ENCODE data around the gene MANSC1. TPM values are rescaled to one million over a fixed set of nuclear protein-coding genes. Genes with fewer than 3 reads are reported as not detected.

The MANSC1 gene
- polyA plus RNA-seq (2013, experiment 1 of 2): 3.0 TPM
- polyA plus RNA-seq (2013, experiment 2 of 2): 5.7 TPM

DNA sequence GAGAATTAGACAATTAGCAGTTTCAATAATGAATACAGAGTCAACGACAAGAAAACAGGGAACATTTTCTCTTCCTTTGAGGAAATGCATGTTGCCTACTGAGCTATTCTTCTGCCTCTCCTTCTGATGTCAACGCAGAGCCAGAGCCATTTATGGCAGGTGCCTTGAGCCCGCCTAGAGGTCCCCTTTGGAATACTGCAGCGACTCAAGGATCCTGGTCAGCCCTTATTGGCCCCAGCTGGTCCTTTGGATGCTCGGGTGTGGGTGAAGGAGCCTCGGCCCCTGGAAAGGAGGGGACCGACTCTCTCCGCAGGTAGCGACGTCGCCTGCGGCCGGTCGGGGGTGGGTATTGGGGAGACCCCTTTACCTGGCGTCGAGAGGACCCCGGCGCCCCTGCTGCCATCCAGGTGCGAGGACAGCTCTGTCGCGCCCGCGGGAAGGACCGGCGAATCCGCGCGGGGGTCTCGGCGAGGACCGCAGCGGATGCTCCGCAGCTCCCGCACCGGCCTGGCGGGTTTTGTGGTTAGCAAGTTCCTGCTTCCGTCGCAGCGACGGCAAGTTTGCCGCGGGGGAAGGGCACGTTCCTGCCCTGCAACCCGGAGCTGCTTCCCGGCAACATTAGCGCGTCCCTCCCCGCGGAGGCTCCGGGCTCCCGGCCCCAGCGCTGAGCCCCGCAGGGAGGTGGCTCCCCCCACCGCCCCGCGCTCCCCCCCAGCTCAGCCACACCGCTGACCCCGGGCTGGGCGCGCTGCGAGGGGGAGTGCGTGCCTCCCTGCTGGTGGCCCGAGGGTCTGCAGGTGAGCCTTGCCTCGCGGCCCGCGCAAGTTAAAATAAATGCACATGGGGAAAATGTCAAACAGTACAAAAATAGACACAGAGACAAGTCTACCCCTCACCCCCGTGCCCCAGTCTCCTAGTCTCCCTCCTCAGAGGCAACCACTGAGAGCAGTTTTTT is at the start of gene MANSC1:
Gene MANSC1 (minus strand): TSS at position 532 of the 955 bp plus-strand sequence. CDS start 6,928 bp downstream, outside the sequence.
- WGBS: under 1% methylated on average over 68 of the region's 68 CpGs
- H3K27ac ChIP-seq (ENCODE audit: low read depth, low read length): no peak within 1 kb of the TSS
- peak within 1 kb of the TSS; percentile 67 for H3K4me3 ChIP-seq (ENCODE audit: low read length)
- no peaks in the 10 kb centered on the region for H3K36me3 ChIP-seq (ENCODE audit: insufficient read depth, low read length)
- H3K4me1 ChIP-seq (ENCODE audit: insufficient read depth, low read length): peaks cover 20% of the 10 kb centered on the region
- peak within 1 kb of the TSS; percentile 57 for H3K9ac ChIP-seq (ENCODE audit: low read depth, low read length)
- no peaks in the 10 kb centered on the region for H3K9me3 ChIP-seq (ENCODE audit: insufficient read depth, low read depth, low read length)
- peaks cover 10% of the 10 kb centered on the region for H3K27me3 ChIP-seq (ENCODE audit: insufficient read depth, low read length)

DNA sequence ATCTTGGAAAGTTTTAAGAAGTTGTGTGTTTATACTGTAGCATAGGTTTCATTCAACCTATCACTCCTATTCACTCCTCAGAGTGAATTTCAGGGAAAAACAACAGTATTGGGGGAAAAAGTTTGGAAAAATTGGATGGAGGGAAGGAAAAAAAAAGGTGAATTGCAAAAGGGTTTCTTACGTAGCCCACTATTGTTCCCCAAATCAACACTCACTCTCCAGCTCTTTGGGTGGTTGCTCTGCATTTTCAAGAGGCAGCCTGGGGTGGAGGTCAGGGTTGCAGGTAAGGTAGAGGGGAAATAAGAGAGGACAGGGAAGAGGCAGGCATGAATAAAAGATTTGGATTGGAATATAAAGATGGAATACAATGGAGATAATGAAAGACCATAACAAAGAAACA is 49.1 kb upstream of the MANSC1 start:
- Histone ChIP-seq H3K4me3 (ENCODE audit: low read length) (no peak overlapping the region), H3K9me3 (ENCODE audit: insufficient read depth, low read depth, low read length) (no peaks in the 10 kb centered on the region), H3K9ac (ENCODE audit: low read depth, low read length) (no peak overlapping the region), H3K27me3 (ENCODE audit: insufficient read depth, low read length) (no peaks in the 10 kb centered on the region), H3K36me3 (ENCODE audit: insufficient read depth, low read length) (no peaks in the 10 kb centered on the region), H3K27ac (ENCODE audit: low read depth, low read length) (peak overlapping the region; percentile 7; the same call in 1 of the 2 replicates), H3K4me1 (ENCODE audit: insufficient read depth, low read length) (peaks cover 29% of the 10 kb centered on the region)
- WGBS: no CpG with 5 or more reads among the region's 1 CpG

GRCh38 chr12:12398026-12398859 is 48.2 kb upstream of the MANSC1 start:
- WGBS: 83% methylated on average over 7 of the region's 7 CpGs
- H3K9me3 ChIP-seq (ENCODE audit: insufficient read depth, low read depth, low read length): no peaks in the 10 kb centered on the region
- no peaks in the 10 kb centered on the region for H3K36me3 ChIP-seq (ENCODE audit: insufficient read depth, low read length)
- H3K4me1 ChIP-seq (ENCODE audit: insufficient read depth, low read length): peaks cover 27% of the 10 kb centered on the region
- no peak overlapping the region for H3K4me3 ChIP-seq (ENCODE audit: low read length)
- no peaks in the 10 kb centered on the region for H3K27me3 ChIP-seq (ENCODE audit: insufficient read depth, low read length)
- H3K9ac ChIP-seq (ENCODE audit: low read depth, low read length): no peak overlapping the region
- no peak overlapping the region for H3K27ac ChIP-seq (ENCODE audit: low read depth, low read length)

DNA sequence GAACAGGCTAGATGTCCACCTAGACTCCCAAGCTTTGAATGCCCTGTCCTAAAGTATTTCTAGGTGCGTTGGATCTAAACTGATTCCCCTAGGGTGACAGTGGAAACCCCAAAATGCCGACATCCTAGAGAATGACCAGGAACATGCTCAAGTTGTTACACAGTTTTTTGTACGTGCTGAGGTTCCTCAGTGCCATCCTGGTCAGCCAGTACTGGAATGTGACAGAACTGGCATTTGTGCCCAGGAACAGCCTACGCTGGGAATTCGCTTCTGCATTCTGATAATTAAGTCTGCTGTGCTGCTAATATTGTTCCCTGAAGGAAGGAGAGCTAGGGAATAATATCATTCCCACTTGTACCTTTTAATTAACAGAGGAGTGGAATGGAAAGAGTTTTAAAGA is 47.1 kb upstream of the MANSC1 start:
- Histone ChIP-seq H3K27me3 (ENCODE audit: insufficient read depth, low read length) (no peaks in the 10 kb centered on the region), H3K4me1 (ENCODE audit: insufficient read depth, low read length) (peaks cover 27% of the 10 kb centered on the region), H3K9ac (ENCODE audit: low read depth, low read length) (no peak overlapping the region), H3K36me3 (ENCODE audit: insufficient read depth, low read length) (no peaks in the 10 kb centered on the region), H3K9me3 (ENCODE audit: insufficient read depth, low read depth, low read length) (no peaks in the 10 kb centered on the region), H3K4me3 (ENCODE audit: low read length) (no peak overlapping the region), H3K27ac (ENCODE audit: low read depth, low read length) (no peak overlapping the region)
- 95% methylated on average over 5 of the region's 5 CpGs for WGBS

DNA sequence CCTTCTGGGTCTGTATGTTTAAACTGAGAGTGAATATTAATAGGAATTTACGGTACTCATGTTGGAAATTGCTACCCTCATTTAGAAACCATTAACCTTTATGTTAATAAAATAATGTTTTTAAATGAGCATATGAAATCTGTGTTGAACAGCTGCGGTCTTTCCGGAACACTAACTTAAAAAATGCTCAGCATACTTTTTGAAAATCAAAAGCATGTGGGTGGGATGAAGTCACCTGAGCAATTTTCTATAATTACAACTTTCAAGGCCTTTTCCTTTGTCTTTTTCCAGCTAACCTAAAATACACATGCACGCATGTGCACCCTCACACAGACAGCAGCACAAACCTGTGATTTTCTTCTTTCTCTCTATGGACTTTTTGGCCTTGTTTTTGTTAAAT is 46.7 kb upstream of the MANSC1 start:
- H3K4me3 ChIP-seq (ENCODE audit: low read length): no peak overlapping the region
- H3K4me1 ChIP-seq (ENCODE audit: insufficient read depth, low read length): peaks cover 27% of the 10 kb centered on the region
- no peak overlapping the region for H3K9ac ChIP-seq (ENCODE audit: low read depth, low read length)
- 93% methylated on average over 1 of the region's 4 CpGs for WGBS
- no peak overlapping the region for H3K27ac ChIP-seq (ENCODE audit: low read depth, low read length)
- H3K27me3 ChIP-seq (ENCODE audit: insufficient read depth, low read length): no peaks in the 10 kb centered on the region
- no peaks in the 10 kb centered on the region for H3K9me3 ChIP-seq (ENCODE audit: insufficient read depth, low read depth, low read length)
- no peaks in the 10 kb centered on the region for H3K36me3 ChIP-seq (ENCODE audit: insufficient read depth, low read length)

DNA sequence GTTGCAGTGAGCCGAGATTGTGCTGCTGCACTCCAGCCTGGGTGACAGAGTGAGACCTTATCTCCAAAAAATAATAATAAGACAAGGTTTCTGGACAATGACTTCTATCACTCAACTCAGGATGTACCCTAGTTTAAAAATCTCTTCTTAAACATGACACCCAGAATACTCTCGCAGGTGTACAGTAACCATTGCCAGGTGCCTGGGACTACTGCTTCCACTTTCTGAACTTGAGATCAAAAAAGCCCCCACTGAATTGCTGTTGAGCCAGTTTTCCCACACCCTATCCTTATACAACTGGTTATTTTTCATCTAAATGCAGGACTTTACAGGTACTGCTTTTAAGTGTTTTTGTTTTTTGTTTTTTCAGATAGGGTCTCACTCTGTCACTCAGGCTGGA is 43.1 kb upstream of the MANSC1 start:
- H3K9me3 ChIP-seq (ENCODE audit: insufficient read depth, low read depth, low read length): no peaks in the 10 kb centered on the region
- no peaks in the 10 kb centered on the region for H3K27me3 ChIP-seq (ENCODE audit: insufficient read depth, low read length)
- H3K4me3 ChIP-seq (ENCODE audit: low read length): no peak overlapping the region
- WGBS: 93% methylated on average over 2 of the region's 2 CpGs
- no peaks in the 10 kb centered on the region for H3K36me3 ChIP-seq (ENCODE audit: insufficient read depth, low read length)
- peaks cover 6% of the 10 kb centered on the region for H3K4me1 ChIP-seq (ENCODE audit: insufficient read depth, low read length)
- no peak overlapping the region for H3K27ac ChIP-seq (ENCODE audit: low read depth, low read length)
- H3K9ac ChIP-seq (ENCODE audit: low read depth, low read length): no peak overlapping the region

GRCh38 chr12:12392413-12392812 is 42.4 kb upstream of the MANSC1 start:
- H3K27me3 ChIP-seq (ENCODE audit: insufficient read depth, low read length): no peaks in the 10 kb centered on the region
- no peak overlapping the region for H3K4me3 ChIP-seq (ENCODE audit: low read length)
- 96% methylated on average over 2 of the region's 2 CpGs for WGBS
- H3K27ac ChIP-seq (ENCODE audit: low read depth, low read length): no peak overlapping the region
- no peak overlapping the region for H3K9ac ChIP-seq (ENCODE audit: low read depth, low read length)
- H3K36me3 ChIP-seq (ENCODE audit: insufficient read depth, low read length): no peaks in the 10 kb centered on the region
- no peaks in the 10 kb centered on the region for H3K9me3 ChIP-seq (ENCODE audit: insufficient read depth, low read depth, low read length)
- 0 out of 2 replicates have a peak, but pooled peaks cover 5% of the 10 kb centered on the region for H3K4me1 ChIP-seq (ENCODE audit: insufficient read depth, low read length)

GRCh38 chr12:12387501-12387900 is 37.5 kb upstream of the MANSC1 start:
- no peaks in the 10 kb centered on the region for H3K9me3 ChIP-seq (ENCODE audit: insufficient read depth, low read depth, low read length)
- peaks cover 32% of the 10 kb centered on the region for H3K4me1 ChIP-seq (ENCODE audit: insufficient read depth, low read length)
- no peak overlapping the region for H3K9ac ChIP-seq (ENCODE audit: low read depth, low read length)
- 94% methylated on average over 3 of the region's 3 CpGs for WGBS
- H3K36me3 ChIP-seq (ENCODE audit: insufficient read depth, low read length): no peaks in the 10 kb centered on the region
- no peak overlapping the region for H3K4me3 ChIP-seq (ENCODE audit: low read length)
- H3K27me3 ChIP-seq (ENCODE audit: insufficient read depth, low read length): no peaks in the 10 kb centered on the region
- H3K27ac ChIP-seq (ENCODE audit: low read depth, low read length): no peak overlapping the region

- peak overlapping the region; percentile 20 for H3K27ac ChIP-seq (ENCODE audit: low read depth, low read length)
- H3K4me3 ChIP-seq (ENCODE audit: low read length): no peak overlapping the region
- H3K9me3 ChIP-seq (ENCODE audit: insufficient read depth, low read depth, low read length): no peaks in the 10 kb centered on the region
- no peaks in the 10 kb centered on the region for H3K27me3 ChIP-seq (ENCODE audit: insufficient read depth, low read length)
- no peak overlapping the region; the same call in 1 of the 2 replicates for H3K9ac ChIP-seq (ENCODE audit: low read depth, low read length)
- WGBS: 34% methylated on average over 7 of the region's 7 CpGs
- peaks cover 32% of the 10 kb centered on the region for H3K4me1 ChIP-seq (ENCODE audit: insufficient read depth, low read length)
- 0 out of 2 replicates have a peak, but pooled peaks cover 3% of the 10 kb centered on the region for H3K36me3 ChIP-seq (ENCODE audit: insufficient read depth, low read length)
These were observed 34.7 kb upstream of the MANSC1 start for GRCh38 chr12:12384571-12385340.

DNA sequence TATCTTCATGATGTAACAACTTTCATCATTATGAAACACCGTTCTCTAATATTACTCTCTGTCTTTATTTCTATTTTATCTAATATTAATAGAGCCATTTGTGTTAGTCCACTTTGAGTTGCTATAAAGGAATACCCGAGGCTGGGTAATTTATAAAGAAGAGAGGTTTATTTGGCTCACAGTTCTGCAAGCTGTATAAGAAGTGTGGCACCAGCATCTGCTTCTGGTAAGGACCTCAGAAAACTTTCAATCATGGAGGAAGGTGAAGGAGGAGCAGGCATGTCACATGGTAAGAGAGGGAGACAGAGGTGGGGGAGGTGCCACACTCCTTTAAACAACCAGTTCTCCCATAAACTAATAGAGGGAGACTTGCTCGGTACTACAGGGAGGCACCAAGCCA is 31.9 kb upstream of the MANSC1 start:
- H3K27ac ChIP-seq (ENCODE audit: low read depth, low read length): no peak overlapping the region

More for the DNA sequence above, 31.9 kb upstream of the MANSC1 start:
- Histone ChIP-seq H3K27me3 (ENCODE audit: insufficient read depth, low read length) (no peaks in the 10 kb centered on the region), H3K4me3 (ENCODE audit: low read length) (no peak overlapping the region), H3K9ac (ENCODE audit: low read depth, low read length) (no peak overlapping the region), H3K4me1 (ENCODE audit: insufficient read depth, low read length) (peaks cover 27% of the 10 kb centered on the region), H3K36me3 (ENCODE audit: insufficient read depth, low read length) (0 out of 2 replicates have a peak, but pooled peaks cover 3% of the 10 kb centered on the region), H3K9me3 (ENCODE audit: insufficient read depth, low read depth, low read length) (no peaks in the 10 kb centered on the region)
- 95% methylated on average over 2 of the region's 3 CpGs for WGBS
